OCI-LY7 (cell line): ENCODE data around the gene TGFBR3.

Experiments used
- CTCF ChIP-seq: fragments of 200-600 bp; sonication (generic); conservative IDR thresholded peaks from 2 replicates; pipeline ENCODE4 v1.5.1; 2014; ENCODE audit warnings: mild to moderate bottlenecking, antibody characterized with exemption, low read length, moderate library complexity, mixed read lengths
- EZH2phosphoT487 ChIP-seq: fragments of 200-600 bp; sonication (generic); IDR thresholded peaks from 2 replicates; pipeline ENCODE4 v1.6.1; 2018; ENCODE audit warnings: low read depth, borderline replicate concordance, mild to moderate bottlenecking, mixed run types, antibody characterized with exemption, low read length, moderate library complexity, mixed read lengths

- TF ChIP-seq CTCF (no peak), EZH2phosphoT487 (no peak)
Observed at GRCh38 chr1:91747666-91748065, 138.3 kb downstream of the TGFBR3 start.
